Adrenal gland (tissue), 5 donors: ENCODE measurements around the gene RADIL.

Experiments
- POLR2A ChIP-seq, 2 donors: fragments of 450-650 bp; IDR thresholded peaks; one replicate each; pipeline ENCODE4 v1.6.1; 2017; ENCODE audit warnings: antibody characterized with exemption in 2 of 2, mild to moderate bottlenecking in 2 of 2, moderate library complexity in 1 of 2
- TF ChIP-seq, protein P1 (sequence below), 6 experiments: fragments of 450-650 bp in 4 of 6; fragments of 200-600 bp in 2 of 6; sonication (generic) in 1 of 6; IDR thresholded peaks; 1 replicate in 5 of 6; 2 replicates in 1 of 6; pipeline versions ENCODE4 v1.5.1 to v1.8.0; 2016 to 2021; ENCODE audit warnings: antibody characterized with exemption in 6 of 6, mild to moderate bottlenecking in 2 of 6, moderate library complexity in 1 of 6
- donor health status: DM: no; HTN: no; CAD: no.

DNA sequence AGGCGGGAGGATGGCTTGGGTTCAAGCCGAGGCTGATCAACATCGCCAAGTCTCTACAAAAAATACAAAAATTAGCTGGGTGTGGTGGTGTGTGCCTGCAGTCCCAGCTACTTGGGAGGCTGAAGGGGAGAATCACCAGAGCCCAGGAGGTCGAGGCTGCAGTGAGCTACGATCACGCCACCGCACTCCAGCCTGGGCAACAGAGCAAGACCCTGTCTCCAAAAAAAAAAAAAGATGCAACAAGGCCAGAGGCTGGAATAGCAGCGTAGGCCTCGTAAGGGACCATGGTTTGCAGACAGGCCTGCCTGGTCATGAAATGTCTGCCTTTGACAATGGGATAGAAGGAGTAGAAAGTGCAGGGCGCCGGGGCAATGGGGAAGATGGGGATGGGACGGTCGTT is 41.7 kb downstream of the RADIL start:
- no peak for TF ChIP-seq POLR2A (IDR thresholded peaks at IDR 0.05)
- TF ChIP-seq, protein P1, sequence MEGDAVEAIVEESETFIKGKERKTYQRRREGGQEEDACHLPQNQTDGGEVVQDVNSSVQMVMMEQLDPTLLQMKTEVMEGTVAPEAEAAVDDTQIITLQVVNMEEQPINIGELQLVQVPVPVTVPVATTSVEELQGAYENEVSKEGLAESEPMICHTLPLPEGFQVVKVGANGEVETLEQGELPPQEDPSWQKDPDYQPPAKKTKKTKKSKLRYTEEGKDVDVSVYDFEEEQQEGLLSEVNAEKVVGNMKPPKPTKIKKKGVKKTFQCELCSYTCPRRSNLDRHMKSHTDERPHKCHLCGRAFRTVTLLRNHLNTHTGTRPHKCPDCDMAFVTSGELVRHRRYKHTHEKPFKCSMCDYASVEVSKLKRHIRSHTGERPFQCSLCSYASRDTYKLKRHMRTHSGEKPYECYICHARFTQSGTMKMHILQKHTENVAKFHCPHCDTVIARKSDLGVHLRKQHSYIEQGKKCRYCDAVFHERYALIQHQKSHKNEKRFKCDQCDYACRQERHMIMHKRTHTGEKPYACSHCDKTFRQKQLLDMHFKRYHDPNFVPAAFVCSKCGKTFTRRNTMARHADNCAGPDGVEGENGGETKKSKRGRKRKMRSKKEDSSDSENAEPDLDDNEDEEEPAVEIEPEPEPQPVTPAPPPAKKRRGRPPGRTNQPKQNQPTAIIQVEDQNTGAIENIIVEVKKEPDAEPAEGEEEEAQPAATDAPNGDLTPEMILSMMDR (IDR thresholded peaks at IDR 0.05): no peak
